HepG2 (cell line): ENCODE measurements around the gene MAP3K4. TPM values are rescaled to one million over a fixed set of nuclear protein-coding genes. Genes with fewer than 3 reads are reported as not detected.

Experiments used
- ASH2L ChIP-seq: fragments of 300-600, 200-600 bp; sonication (generic); IDR thresholded peaks from 2 replicates; pipeline ENCODE4 v1.7.0; 2017; ENCODE audit warnings: low read depth, mild to moderate bottlenecking, moderate library complexity, mixed read lengths, low read length; ENCODE audit not compliant: insufficient read length
- ATF4 ChIP-seq, 2 experiments: fragments of 450-650 bp in 1 of 2; sonication (generic) in 1 of 2; formaldehyde crosslinking; IDR thresholded peaks; 2 replicates each; pipeline versions ENCODE4 v1.5.0 to v1.8.0; 2020 to 2022; ENCODE audit warnings: mild to moderate bottlenecking in 1 of 2, missing genetic modification reagents in 1 of 2
- BRD4 ChIP-seq: sonication (generic); formaldehyde crosslinking; IDR thresholded peaks from 2 replicates; pipeline ENCODE4 v1.4.0; 2020; ENCODE audit warnings: missing genetic modification reagents
- CHD4 ChIP-seq: fragments of 200-600 bp; sonication (generic); IDR thresholded peaks from 2 replicates; pipeline ENCODE4 v1.7.0; 2017; ENCODE audit warnings: mild to moderate bottlenecking, low read length, borderline replicate concordance
- DMTF1 ChIP-seq: sonication (generic); formaldehyde crosslinking; IDR thresholded peaks from 2 replicates; pipeline ENCODE4 v1.4.0; 2020; ENCODE audit warnings: mild to moderate bottlenecking, missing genetic modification reagents
- DNMT3B ChIP-seq: conservative IDR thresholded peaks from 2 replicates; pipeline ENCODE4 v1.6.1; 2016; ENCODE audit warnings: missing biosample characterization, control low read depth
- DRAP1 ChIP-seq: IDR thresholded peaks from 2 replicates; pipeline ENCODE4 v1.6.1; 2016; ENCODE audit warnings: missing genetic modification reagents, missing compliant biosample characterization
- ETS1 ChIP-seq: sonication (generic); formaldehyde crosslinking; IDR thresholded peaks from 2 replicates; pipeline ENCODE4 v1.4.0; 2020; ENCODE audit warnings: missing genetic modification reagents
- FOXK1 ChIP-seq: sonication (generic); formaldehyde crosslinking; IDR thresholded peaks from 2 replicates; pipeline ENCODE4 v1.4.0; 2020; ENCODE audit warnings: low read depth, missing genetic modification reagents, borderline replicate concordance
- GTF2F1 ChIP-seq: fragments of 150-350 bp; IDR thresholded peaks from 2 replicates; pipeline ENCODE4 v1.6.1; 2014; ENCODE audit warnings: low read length
- MAX ChIP-seq: IDR thresholded peaks from 2 replicates; pipeline ENCODE4 v1.6.1; 2012; ENCODE audit warnings: inconsistent platforms
- PITX1 ChIP-seq: sonication (generic); formaldehyde crosslinking; IDR thresholded peaks from 2 replicates; pipeline ENCODE4 v1.5.1; 2020; ENCODE audit warnings: mild to moderate bottlenecking, missing genetic modification reagents
- PLRG1 ChIP-seq: fragments of 450-650 bp; conservative IDR thresholded peaks from 2 replicates; pipeline ENCODE4 v1.6.1; 2016
- SIN3A ChIP-seq: IDR thresholded peaks from 2 replicates; pipeline ENCODE4 v1.6.1; 2011; ENCODE audit warnings: low read depth, mild to moderate bottlenecking, control low read depth, low read length, borderline replicate concordance
- THAP8 ChIP-seq: sonication (generic); formaldehyde crosslinking; IDR thresholded peaks from 2 replicates; pipeline ENCODE4 v1.5.1; 2020; ENCODE audit warnings: missing genetic modification reagents, mild to moderate bottlenecking, borderline replicate concordance
- ZBTB20 ChIP-seq: sonication (generic); formaldehyde crosslinking; IDR thresholded peaks from 2 replicates; pipeline ENCODE4 v1.8.1; 2023; ENCODE audit warnings: missing genetic modification reagents, low read depth, mild to moderate bottlenecking, borderline replicate concordance
- ZBTB38 ChIP-seq: sonication (generic); formaldehyde crosslinking; IDR thresholded peaks from 2 replicates; pipeline ENCODE4 v1.5.1; 2020; ENCODE audit warnings: mild to moderate bottlenecking, missing genetic modification reagents
- ZNF17 ChIP-seq: sonication (generic); formaldehyde crosslinking; IDR thresholded peaks from 2 replicates; pipeline ENCODE4 v1.5.0; 2020; ENCODE audit warnings: mild to moderate bottlenecking, missing genetic modification reagents
- ZNF251 ChIP-seq: sonication (generic); formaldehyde crosslinking; IDR thresholded peaks from 2 replicates; pipeline ENCODE4 v1.9.0; 2021; ENCODE audit warnings: mild to moderate bottlenecking, missing genetic modification reagents
- ZNF530 ChIP-seq: sonication (generic); formaldehyde crosslinking; IDR thresholded peaks from 2 replicates; pipeline ENCODE4 v1.5.0; 2020; ENCODE audit warnings: low read depth, mild to moderate bottlenecking, missing genetic modification reagents
- ZNF652 ChIP-seq: IDR thresholded peaks from 2 replicates; pipeline ENCODE4 v1.6.1; 2016; ENCODE audit warnings: low read depth, borderline replicate concordance
- ZNF879 ChIP-seq: sonication (generic); formaldehyde crosslinking; IDR thresholded peaks from 2 replicates; pipeline ENCODE4 v1.8.1; 2023; ENCODE audit warnings: missing genetic modification reagents
- ZNF883 ChIP-seq: sonication (generic); formaldehyde crosslinking; IDR thresholded peaks from 2 replicates; pipeline ENCODE4 v1.5.1; 2020; ENCODE audit warnings: mild to moderate bottlenecking, missing genetic modification reagents; ENCODE audit errors: not compliant biosample characterization
- polyA plus RNA-seq, 8 experiments: library from polyadenylated mRNA; depleted of rRNA in 3 of 8; stranded (reverse) in 7 of 8; unstranded in 1 of 8; fragments of >200 nt; fragmentation: Illumina TruSeq in 4 of 8; extraction: Trizol in 4 of 8; gene quantifications; 2 replicates each; pipeline versions ENCODE4 v1.2.1 to v1.2.3, GENCODE V29; 2011 to 2016; ENCODE audit warnings: low read depth in 4 of 8, missing spikeins in 1 of 8, mixed read lengths in 1 of 8; ENCODE audit not compliant: insufficient read depth in 1 of 8
- total RNA-seq, 5 experiments: library from RNA; depleted of rRNA; stranded (reverse); fragments of >200 nt; fragmentation: Illumina TruSeq; extraction: Trizol; gene quantifications; 2 replicates each; pipeline ENCODE4 v1.2.3, GENCODE V29; 2016; ENCODE audit warnings: low read depth in 1 of 5

Gene MAP3K4
- total and polyA plus RNA-seq, 2 of the 13 experiments (the other 11 are each of a cell fraction or from before 2014, with no cell fraction given) = 12.9 to 33.6 TPM

GRCh38 chr6:160992061-160992979 lies 751 bp downstream of the MAP3K4 start (continued):
- TF ChIP-seq DRAP1 (CRISPR knock-in tag) (no peak), PITX1 (CRISPR knock-in tag) (no peak), ETS1 (no peak), ZNF883 (no peak), THAP8 (CRISPR knock-in tag) (no peak), ZNF879 (CRISPR knock-in tag) (0 out of 2 replicates have a peak, but pooled peaks have one; percentile 22), DNMT3B (CRISPR knock-in tag) (no peak), SIN3A (peak; percentile 74; the same call in 1 of the 2 replicates), ATF4 (CRISPR knock-in tag; IDR thresholded peaks at IDR 0.05) (no peak), MAX (peak; percentile 11), ZBTB38 (no peak), ZNF530 (CRISPR knock-in tag) (no peak), ZNF251 (no peak), ZNF17 (CRISPR knock-in tag) (no peak), ASH2L (peak; percentile 65), BRD4 (CRISPR knock-in tag) (peak; percentile 75; the same call in 1 of the 2 replicates), CHD4 (no peak), ZBTB20 (CRISPR knock-in tag) (no peak), PLRG1 (no peak), ZNF652 (no peak; the same call in 1 of the 2 replicates), DMTF1 (CRISPR knock-in tag) (0 out of 2 replicates have a peak, but pooled peaks have one; percentile 4), GTF2F1 (no peak), FOXK1 (peak; percentile 38; the same call in 1 of the 2 replicates)
